ENCODE data around the gene SPINT2.
"Not testable (repeated sequence)": the region's sequence is repeated elsewhere in the genome, so short reads cannot be mapped to it uniquely, and the experiment has no call there.

The SPINT2 gene

GRCh38 chr19:38331728-38332127, 67.4 kb downstream of the SPINT2 start:
- H3K36me3 Mint-ChIP-seq (ENCODE audit: insufficient read depth), result peaks cover 6% of the 10 kb centered on the region
- no peak overlapping the region for H3K4me3 Mint-ChIP-seq
- no peaks in the 10 kb centered on the region for H3K9me3 Mint-ChIP-seq
- no peak overlapping the region for H3K27ac Mint-ChIP-seq (ENCODE audit: low read depth)
- no peak for DNase-seq (ENCODE audit: low spot score in 2 of 2)
- no peak for ATAC-seq (replicated peaks; ENCODE audit: extremely low read depth, poor library complexity, severe bottlenecking)
- peaks cover 11% of the 10 kb centered on the region for H3K4me1 Mint-ChIP-seq
- no peaks in the 10 kb centered on the region for H3K27me3 Mint-ChIP-seq

- H3K36me3 Mint-ChIP-seq (ENCODE audit: insufficient read depth), result peaks cover 7% of the 10 kb centered on the region
- peaks cover 16% of the 10 kb centered on the region for H3K4me1 Mint-ChIP-seq
- no peaks in the 10 kb centered on the region for H3K9me3 Mint-ChIP-seq
- ATAC-seq (replicated peaks; ENCODE audit: extremely low read depth, poor library complexity, severe bottlenecking) (no peak), DNase-seq (ENCODE audit: low spot score in 2 of 2) (no peak)
- H3K4me3 Mint-ChIP-seq, result no peak overlapping the region
- no peak overlapping the region for H3K27ac Mint-ChIP-seq (ENCODE audit: low read depth)
- no peaks in the 10 kb centered on the region for H3K27me3 Mint-ChIP-seq
These were observed 68.9 kb downstream of the SPINT2 start for GRCh38 chr19:38333245-38333644.

- peaks cover 21% of the 10 kb centered on the region for H3K4me1 Mint-ChIP-seq
- ATAC-seq (replicated peaks; ENCODE audit: extremely low read depth, poor library complexity, severe bottlenecking), result peak; percentile 76
- H3K27me3 Mint-ChIP-seq, result no peaks in the 10 kb centered on the region
- H3K27ac Mint-ChIP-seq (ENCODE audit: low read depth), result peak overlapping the region; percentile 93
- H3K36me3 Mint-ChIP-seq (ENCODE audit: insufficient read depth), result peaks cover 14% of the 10 kb centered on the region
- DNase-seq (ENCODE audit: low spot score in 2 of 2), result peak; percentile 91
- H3K4me3 Mint-ChIP-seq, result peak overlapping the region; percentile 90
- H3K9me3 Mint-ChIP-seq, result no peaks in the 10 kb centered on the region
These were observed 71.7 kb downstream of the SPINT2 start for GRCh38 chr19:38335949-38336637.

- Mint-ChIP-seq H3K4me3 (peak overlapping the region; percentile 90), H3K9me3 (no peaks in the 10 kb centered on the region), H3K36me3 (ENCODE audit: insufficient read depth) (peaks cover 14% of the 10 kb centered on the region), H3K27ac (ENCODE audit: low read depth) (peak overlapping the region; percentile 93), H3K27me3 (no peaks in the 10 kb centered on the region), H3K4me1 (peaks cover 21% of the 10 kb centered on the region)
- ATAC-seq (replicated peaks; ENCODE audit: extremely low read depth, poor library complexity, severe bottlenecking) (peak; percentile 44), DNase-seq (ENCODE audit: low spot score in 2 of 2) (peak; percentile 94 to 95)
These were observed 72.4 kb downstream of the SPINT2 start for GRCh38 chr19:38336638-38337359.

DNA sequence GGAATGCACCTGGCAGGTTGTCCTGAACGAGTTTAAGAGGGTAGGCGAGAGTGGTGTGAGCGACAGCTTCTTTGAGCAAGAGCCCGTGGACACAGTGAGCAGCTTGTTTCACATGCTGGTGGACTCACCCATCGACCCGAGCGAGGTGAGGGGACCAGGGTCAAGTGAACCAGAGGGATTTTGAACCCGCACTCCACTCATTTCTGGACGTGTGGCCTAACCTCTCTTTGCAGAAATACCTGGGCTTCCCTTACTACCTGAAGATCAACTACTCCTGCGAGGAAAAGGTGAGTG, 72.9 kb downstream of the SPINT2 start:
- H3K4me1 Mint-ChIP-seq, result peaks cover 21% of the 10 kb centered on the region
- peak overlapping the region; percentile 90 for H3K4me3 Mint-ChIP-seq
- H3K27ac Mint-ChIP-seq (ENCODE audit: low read depth), result peak overlapping the region; percentile 93
- no peaks in the 10 kb centered on the region for H3K27me3 Mint-ChIP-seq
- no peaks in the 10 kb centered on the region for H3K9me3 Mint-ChIP-seq
- DNase-seq (ENCODE audit: low spot score in 2 of 2) (no peak), ATAC-seq (replicated peaks; ENCODE audit: extremely low read depth, poor library complexity, severe bottlenecking) (no peak)
- H3K36me3 Mint-ChIP-seq (ENCODE audit: insufficient read depth), result peaks cover 14% of the 10 kb centered on the region

DNA sequence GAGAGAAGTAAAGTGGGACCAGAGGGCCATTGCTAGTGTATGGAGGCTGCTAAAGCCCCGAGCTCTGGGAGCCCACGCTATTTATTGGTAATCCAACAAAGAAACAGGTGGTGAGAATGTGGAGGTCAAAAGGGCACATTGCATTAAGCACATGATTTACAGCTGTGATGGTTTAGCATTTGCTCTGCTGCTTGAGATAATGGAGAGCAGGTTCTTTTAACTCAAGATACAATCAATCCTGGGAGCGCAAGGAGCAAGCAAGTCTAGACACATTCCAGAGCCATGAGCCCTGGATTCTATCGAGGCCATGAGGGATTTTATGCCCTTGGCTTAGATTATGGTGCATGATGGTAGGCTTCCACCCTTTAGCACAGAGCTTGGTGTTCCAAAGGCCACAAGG, 74.6 kb downstream of the SPINT2 start:
- H3K27ac Mint-ChIP-seq (ENCODE audit: low read depth); H3K27me3 Mint-ChIP-seq; H3K4me3 Mint-ChIP-seq; ATAC-seq (replicated peaks; ENCODE audit: extremely low read depth, poor library complexity, severe bottlenecking); DNase-seq (ENCODE audit: low spot score in 2 of 2); H3K9me3 Mint-ChIP-seq: not testable (repeated sequence)
- H3K36me3 Mint-ChIP-seq (ENCODE audit: insufficient read depth), result peaks cover 14% of the 10 kb centered on the region
- peaks cover 21% of the 10 kb centered on the region for H3K4me1 Mint-ChIP-seq

GRCh38 chr19:38340927-38341326, 76.6 kb downstream of the SPINT2 start:
- Mint-ChIP-seq H3K9me3 (no peaks in the 10 kb centered on the region), H3K27me3 (no peaks in the 10 kb centered on the region), H3K4me3 (no peak overlapping the region), H3K36me3 (ENCODE audit: insufficient read depth) (peaks cover 13% of the 10 kb centered on the region), H3K27ac (ENCODE audit: low read depth) (peak overlapping the region; percentile 54), H3K4me1 (peaks cover 18% of the 10 kb centered on the region)
- no peak for DNase-seq (ENCODE audit: low spot score in 2 of 2)
- ATAC-seq (replicated peaks; ENCODE audit: extremely low read depth, poor library complexity, severe bottlenecking), result no peak
